Gastroesophageal sphincter (tissue), 4 donors: Measurements from ENCODE around the gene NSMF. TPM values are rescaled to one million over a fixed set of nuclear protein-coding genes. Genes with fewer than 3 reads are reported as not detected.

Experiments
- ATAC-seq: fragments of 150-250 bp; one replicate; pipeline ENCODE4 v1.9.1; 2016; ENCODE audit warnings: mild to moderate bottlenecking, moderate library complexity
- H3K27ac ChIP-seq, 4 donors: fragments of 200-600 bp; sonication (generic) in 3 of 4; 1 replicate in 3 of 4; 2 replicates in 1 of 4; pipeline ENCODE4 v1.5.1; 2016 to 2019
- H3K27me3 ChIP-seq: fragments of 200-600 bp; sonication (generic); one replicate; pipeline ENCODE4 v1.5.1; 2019
- H3K36me3 ChIP-seq, 2 donors: fragments of 200-600 bp; sonication (generic); one replicate each; pipeline ENCODE4 v1.5.1; 2019; ENCODE audit warnings: control low read depth in 1 of 2
- H3K4me1 ChIP-seq, 3 donors: fragments of 200-600 bp; sonication (generic); 1 replicate in 2 of 3; 2 replicates in 1 of 3; pipeline ENCODE4 v1.5.1; 2016 to 2019; ENCODE audit warnings: control low read depth in 2 of 3
- H3K4me3 ChIP-seq, 2 donors: fragments of 200-600 bp; sonication (generic); one replicate each; pipeline ENCODE4 v1.5.1; 2019; ENCODE audit warnings: mild to moderate bottlenecking in 1 of 2, moderate library complexity in 1 of 2
- H3K9me3 ChIP-seq, 3 donors: fragments of 200-600 bp; sonication (generic); one replicate each; pipeline ENCODE4 v1.5.1; 2017 to 2019; ENCODE audit warnings: control low read depth in 2 of 3
- EP300 ChIP-seq: sonication (generic); formaldehyde crosslinking; IDR thresholded peaks from one replicate; pipeline ENCODE4 v1.6.1; 2017; ENCODE audit warnings: antibody characterized with exemption, mild to moderate bottlenecking
- POLR2A ChIP-seq, 2 donors: fragments of 450-650 bp; IDR thresholded peaks; one replicate each; pipeline ENCODE4 v1.6.1; 2017; ENCODE audit warnings: antibody characterized with exemption in 2 of 2, mild to moderate bottlenecking in 2 of 2, moderate library complexity in 1 of 2
- POLR2AphosphoS5 ChIP-seq: sonication (generic); formaldehyde crosslinking; IDR thresholded peaks from one replicate; pipeline ENCODE4 v1.6.1; 2017; ENCODE audit warnings: antibody characterized with exemption
- WGBS, 2 donors: methylation state at CpG; one replicate each; pipeline ENCODE4 v1.1.5; 2018; ENCODE audit warnings: low coverage in 1 of 2; 5-methylcytosine and 5-hydroxymethylcytosine counted together
- total RNA-seq, 4 donors: library from RNA; depleted of rRNA; stranded (reverse); fragments of >200 nt; gene quantifications; one replicate each; pipeline ENCODE4 v1.1.0, GENCODE V29; 2016
- TF ChIP-seq, protein P1 (sequence below), 4 experiments: fragments of 200-600 bp in 2 of 4; fragments of 450-650 bp in 2 of 4; sonication (generic) in 1 of 4; IDR thresholded peaks; one replicate each; pipeline ENCODE4 v1.5.1; 2017 to 2019; ENCODE audit warnings: antibody characterized with exemption in 4 of 4, mild to moderate bottlenecking in 2 of 4, moderate library complexity in 2 of 4

The NSMF gene
- total RNA-seq, 4 donors from 2014 or later = 38.1 to 63.5 (median 49.1) TPM

DNA sequence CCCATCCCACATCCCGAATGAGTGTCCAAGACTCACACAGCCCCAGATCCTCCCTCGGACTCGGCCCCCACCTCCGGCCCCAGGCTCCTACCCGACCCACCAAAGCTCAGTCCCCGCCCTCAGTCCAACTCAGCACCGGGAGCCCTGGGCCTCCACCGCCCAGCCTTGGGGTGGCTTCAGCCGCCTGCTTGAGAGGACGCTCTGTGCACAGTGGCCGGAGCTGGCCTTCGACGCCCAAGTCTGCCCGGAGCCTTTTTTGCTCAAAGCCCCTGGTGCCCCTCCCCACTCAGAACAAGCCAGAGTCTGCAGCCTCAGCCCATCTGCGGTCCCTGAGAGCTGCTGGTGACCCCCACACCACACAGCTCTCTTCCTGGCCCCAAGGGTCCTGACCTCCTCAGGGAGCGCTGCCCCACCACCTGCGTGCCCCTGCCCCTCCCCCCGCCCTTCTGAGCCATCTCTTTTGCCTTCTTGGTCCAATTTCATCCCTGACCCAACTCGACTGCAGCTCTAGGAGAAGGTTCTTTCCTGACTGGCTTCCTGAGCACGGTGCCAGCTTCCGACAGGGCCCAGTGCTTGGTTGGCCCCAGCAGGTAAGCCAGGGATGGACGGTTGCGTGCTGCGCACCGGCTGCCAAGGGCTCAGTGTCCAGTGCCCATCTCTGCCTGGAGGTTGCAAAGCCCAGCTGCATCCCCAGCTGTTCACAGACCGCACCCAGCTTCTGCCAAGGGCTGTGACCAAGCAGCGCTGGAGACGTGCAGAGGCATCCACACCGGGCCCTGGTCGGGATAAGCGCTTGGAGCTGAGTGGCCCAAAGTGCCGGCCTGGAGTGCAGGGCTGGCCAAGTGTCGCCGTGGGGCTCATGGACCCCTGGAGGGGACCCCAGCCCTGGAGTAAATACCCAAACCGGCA, 27.7 kb upstream of the NSMF start:
- Histone ChIP-seq H3K27me3 (no peaks in the 10 kb centered on the region), H3K4me1 (peaks cover 0 to 9% (median 0%) of the 10 kb centered on the region in 3 donors), H3K4me3 (no peak overlapping the region), H3K36me3 (peaks cover 0 to 35% of the 10 kb centered on the region in 2 donors), H3K9me3 (no peaks in the 10 kb centered on the region), H3K27ac (no peak overlapping the region)
- TF ChIP-seq EP300 (no peak), POLR2A (IDR thresholded peaks at IDR 0.05) (no peak), POLR2AphosphoS5 (no peak)
- TF ChIP-seq, protein P1, sequence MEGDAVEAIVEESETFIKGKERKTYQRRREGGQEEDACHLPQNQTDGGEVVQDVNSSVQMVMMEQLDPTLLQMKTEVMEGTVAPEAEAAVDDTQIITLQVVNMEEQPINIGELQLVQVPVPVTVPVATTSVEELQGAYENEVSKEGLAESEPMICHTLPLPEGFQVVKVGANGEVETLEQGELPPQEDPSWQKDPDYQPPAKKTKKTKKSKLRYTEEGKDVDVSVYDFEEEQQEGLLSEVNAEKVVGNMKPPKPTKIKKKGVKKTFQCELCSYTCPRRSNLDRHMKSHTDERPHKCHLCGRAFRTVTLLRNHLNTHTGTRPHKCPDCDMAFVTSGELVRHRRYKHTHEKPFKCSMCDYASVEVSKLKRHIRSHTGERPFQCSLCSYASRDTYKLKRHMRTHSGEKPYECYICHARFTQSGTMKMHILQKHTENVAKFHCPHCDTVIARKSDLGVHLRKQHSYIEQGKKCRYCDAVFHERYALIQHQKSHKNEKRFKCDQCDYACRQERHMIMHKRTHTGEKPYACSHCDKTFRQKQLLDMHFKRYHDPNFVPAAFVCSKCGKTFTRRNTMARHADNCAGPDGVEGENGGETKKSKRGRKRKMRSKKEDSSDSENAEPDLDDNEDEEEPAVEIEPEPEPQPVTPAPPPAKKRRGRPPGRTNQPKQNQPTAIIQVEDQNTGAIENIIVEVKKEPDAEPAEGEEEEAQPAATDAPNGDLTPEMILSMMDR (IDR thresholded peaks at IDR 0.05) = no peak
- ATAC-seq = no peak
- WGBS, 2 donors = 70 to 90% methylated on average over 2 to 14 of the region's 35 CpGs

DNA sequence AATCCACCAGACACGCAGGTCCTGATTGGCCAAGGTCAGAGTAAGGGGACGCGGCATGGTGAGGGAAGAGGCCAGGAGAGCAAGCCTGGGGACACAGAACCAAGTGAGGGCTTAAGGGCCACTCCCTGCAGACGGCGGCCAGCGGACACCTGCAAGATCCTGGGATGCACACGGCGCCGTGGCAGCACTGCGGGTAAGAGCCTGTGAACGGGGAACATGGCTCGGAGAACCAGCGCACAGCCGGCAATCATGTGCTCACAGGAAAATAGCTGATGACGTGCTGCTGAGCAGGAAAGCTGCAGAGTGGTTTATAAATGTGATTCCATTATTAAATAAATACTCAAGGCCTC, 27.0 kb upstream of the NSMF start:
- Histone ChIP-seq H3K9me3 (no peaks in the 10 kb centered on the region), H3K4me3 (no peak overlapping the region), H3K36me3 (peaks cover 0 to 28% of the 10 kb centered on the region in 2 donors), H3K4me1 (peaks cover 0 to 12% (median 0%) of the 10 kb centered on the region in 3 donors), H3K27ac (no peak overlapping the region), H3K27me3 (no peaks in the 10 kb centered on the region)
- TF ChIP-seq EP300 (no peak), POLR2AphosphoS5 (no peak), POLR2A (IDR thresholded peaks at IDR 0.05) (no peak)
- TF ChIP-seq, protein P1 (IDR thresholded peaks at IDR 0.05) = no peak
- ATAC-seq = no peak
- 88 to 91% methylated on average over 12 of the region's 15 CpGs for WGBS, 2 donors

DNA sequence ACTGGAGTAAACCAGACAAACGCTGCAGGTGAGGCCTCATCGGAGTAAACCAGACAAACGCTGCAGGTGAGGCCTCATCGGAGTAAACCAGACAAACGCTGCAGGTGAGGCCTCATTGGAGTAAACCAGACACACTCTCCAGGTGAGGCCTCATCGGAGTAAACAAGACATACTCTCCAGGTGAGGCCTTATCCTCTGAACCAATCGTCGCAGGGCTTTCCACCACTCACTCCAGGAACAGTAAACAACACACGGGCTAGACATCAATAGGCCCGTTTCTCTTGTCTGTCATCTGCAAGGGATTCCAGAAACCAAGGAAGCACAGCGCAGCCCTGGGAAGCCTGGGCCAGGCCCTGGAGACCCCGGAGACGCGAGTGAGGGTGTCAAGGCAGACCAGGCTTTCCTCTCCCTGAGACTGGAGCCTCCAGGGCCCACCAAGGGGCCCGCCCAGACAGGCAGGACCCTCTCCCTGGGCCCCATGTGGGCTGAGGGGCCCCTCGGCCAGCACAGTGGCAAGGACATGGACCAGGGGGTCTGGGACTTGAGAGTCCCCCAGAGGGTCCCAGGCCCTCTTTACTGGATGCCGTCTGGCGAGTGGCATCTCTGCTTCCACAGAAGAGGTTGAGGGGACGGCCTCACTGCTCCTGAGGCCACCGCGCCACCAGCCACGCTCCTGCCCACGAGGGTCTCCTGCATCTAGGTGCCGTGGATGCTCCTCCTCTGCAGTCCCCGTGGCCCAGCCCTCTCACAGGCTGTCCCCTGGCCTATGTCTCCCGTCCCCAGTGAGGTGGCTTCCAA, 26.4 kb upstream of the NSMF start:
- TF ChIP-seq, protein P1 (IDR thresholded peaks at IDR 0.05) = no peak
- TF ChIP-seq EP300 (no peak), POLR2A (IDR thresholded peaks at IDR 0.05) (no peak)
- H3K4me3 ChIP-seq = no peak overlapping the region
- no peak for ATAC-seq
- H3K4me1 ChIP-seq = peaks cover 0 to 12% (median 0%) of the 10 kb centered on the region in 3 donors
- no peaks in the 10 kb centered on the region for H3K27me3 ChIP-seq
- peaks cover 0 to 32% of the 10 kb centered on the region in 2 donors for H3K36me3 ChIP-seq
- H3K27ac ChIP-seq = no peak overlapping the region
- H3K9me3 ChIP-seq = no peaks in the 10 kb centered on the region
- WGBS, 2 donors = 82 to 97% methylated on average over 6 to 11 of the region's 26 CpGs

DNA sequence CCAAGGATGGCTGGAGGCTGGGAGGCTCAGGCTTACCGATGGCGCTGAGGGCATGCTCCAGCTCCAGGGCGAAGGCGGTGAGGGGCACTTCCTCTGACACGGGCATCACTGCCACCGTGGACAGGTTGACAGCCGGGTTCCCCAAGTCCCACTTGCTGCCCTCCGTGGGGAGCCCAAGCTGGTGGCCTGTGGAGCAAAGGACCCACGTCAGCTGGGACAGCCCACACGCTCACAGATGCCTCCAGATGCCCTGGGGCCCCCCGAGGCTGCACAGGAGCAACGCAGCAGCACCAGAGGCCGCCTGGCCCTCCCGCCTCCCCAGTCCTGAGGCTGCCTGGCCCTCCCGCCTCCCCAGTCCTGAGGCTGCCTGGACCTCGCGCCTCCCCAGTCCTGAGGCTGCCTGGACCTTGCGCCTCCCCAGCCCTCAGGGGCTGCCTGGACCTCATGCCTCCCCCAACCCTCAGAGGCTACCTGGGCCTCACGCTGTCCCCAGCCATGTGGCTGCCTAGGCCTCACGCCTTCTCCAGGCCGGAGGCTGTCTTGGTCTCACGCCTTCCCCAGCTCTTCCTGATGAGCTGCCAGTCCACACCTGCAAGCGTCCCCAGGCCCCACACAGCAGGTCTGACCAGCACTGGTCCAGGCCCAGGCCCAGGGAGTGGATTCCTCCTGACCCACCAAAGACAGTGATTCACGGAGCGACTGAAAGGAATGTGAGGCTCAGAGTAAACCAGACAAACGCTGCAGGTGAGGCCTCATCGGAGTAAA, 25.6 kb upstream of the NSMF start:
- Histone ChIP-seq H3K4me3 (no peak overlapping the region), H3K27ac (no peak overlapping the region), H3K9me3 (no peaks in the 10 kb centered on the region), H3K36me3 (peaks cover 0 to 32% of the 10 kb centered on the region in 2 donors), H3K4me1 (peaks cover 0 to 12% (median 0%) of the 10 kb centered on the region in 3 donors), H3K27me3 (no peaks in the 10 kb centered on the region)
- 100% methylated on average over 2 of the region's 27 CpGs for WGBS, 2 donors
- TF ChIP-seq, protein P1 (IDR thresholded peaks at IDR 0.05) = no peak
- no peak for TF ChIP-seq EP300
- no peak for TF ChIP-seq POLR2A (IDR thresholded peaks at IDR 0.05)
- TF ChIP-seq POLR2AphosphoS5 = no peak
- no peak for ATAC-seq
